ENCODE results near the gene WBP1. TPM values are rescaled to one million over a fixed set of nuclear protein-coding genes. Genes with fewer than 3 reads are reported as not detected.
A peak's percentile ranks its signal among the peaks of the same experiment; 100 is the strongest.

The WBP1 gene
- total and polyA plus RNA-seq, 2 experiments from 2014 or later, result 66.5 to 87.5 TPM

GRCh38 chr2:74448771-74449170 is 9.5 kb upstream of the WBP1 start:
- Histone ChIP-seq H3K9me2 (replicated peaks; ENCODE audit: insufficient read depth) (no peaks in the 10 kb centered on the region), H3K27me3 (no peaks in the 10 kb centered on the region), H3K27ac (no peak overlapping the region), H3K79me2 (no peaks in the 10 kb centered on the region), H4K20me1 (ENCODE audit: insufficient read depth, poor library complexity, severe bottlenecking) (no peaks in the 10 kb centered on the region), H3K4me3 (no peak overlapping the region), H2AFZ (no peak overlapping the region), H3K4me1 (ENCODE audit: insufficient read depth) (peaks cover 8% of the 10 kb centered on the region), H3K4me2 (no peak overlapping the region), H3K9me3 (ENCODE audit: low read depth) (no peaks in the 10 kb centered on the region), H3K36me3 (replicated peaks; ENCODE audit: insufficient read depth, low read depth) (no peaks in the 10 kb centered on the region)
- no peak for DNase-seq (ENCODE audit: low spot score)
- WGBS (ENCODE audit: low lambda C conversion rate, missing lambda C conversion rate), result 88% methylated on average over 2 of the region's 2 CpGs
- TF ChIP-seq CTCF (IDR thresholded peaks at IDR 0.05; ENCODE audit: poor library complexity), result no peak
- no peak for TF ChIP-seq EZH2 (IDR thresholded peaks at IDR 0.05; ENCODE audit: borderline replicate concordance)
- TF ChIP-seq EZH2phosphoT487 (IDR thresholded peaks at IDR 0.05; ENCODE audit: low read depth, severe bottlenecking, unreplicated experiment), result no peak

DNA sequence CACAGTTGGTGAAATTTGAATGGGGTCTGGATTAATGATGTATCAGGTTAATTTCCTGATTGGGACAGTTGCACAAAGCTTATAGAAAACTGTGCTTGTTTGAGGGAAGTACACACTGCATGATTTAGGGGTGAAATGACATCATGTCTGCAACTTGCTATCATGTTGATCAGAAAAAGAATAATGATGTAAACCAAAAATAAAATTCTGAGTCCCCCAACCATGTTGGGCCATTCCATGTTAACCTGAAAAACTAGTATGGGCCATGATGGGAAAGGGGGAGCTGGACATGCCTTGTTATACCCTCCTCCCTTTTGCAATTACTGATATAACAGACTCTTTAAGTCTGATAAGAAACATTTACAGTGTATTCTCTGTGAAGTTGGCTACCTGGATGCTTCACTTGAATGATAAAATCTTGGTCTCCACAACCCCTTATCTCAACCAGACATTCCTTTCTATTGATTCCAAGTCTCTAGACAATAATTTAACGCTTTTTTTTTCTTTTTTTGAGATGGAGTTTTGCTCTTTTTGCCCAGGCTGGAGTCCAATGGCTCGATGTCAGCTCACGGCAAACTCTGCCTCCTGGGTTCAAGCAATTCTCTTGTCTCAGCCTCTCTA is 7.6 kb upstream of the WBP1 start:
- Histone ChIP-seq H3K4me2 (no peak overlapping the region), H3K4me1 (ENCODE audit: insufficient read depth) (peaks cover 8% of the 10 kb centered on the region), H3K4me3 (no peak overlapping the region), H3K79me2 (peaks cover 6% of the 10 kb centered on the region), H3K9me3 (ENCODE audit: low read depth) (no peaks in the 10 kb centered on the region), H3K36me3 (replicated peaks; ENCODE audit: insufficient read depth, low read depth) (no peaks in the 10 kb centered on the region), H2AFZ (no peak overlapping the region), H3K27ac (no peak overlapping the region), H4K20me1 (ENCODE audit: insufficient read depth, poor library complexity, severe bottlenecking) (no peaks in the 10 kb centered on the region), H3K9me2 (replicated peaks; ENCODE audit: insufficient read depth) (no peaks in the 10 kb centered on the region), H3K27me3 (no peaks in the 10 kb centered on the region)
- 74% methylated on average over 3 of the region's 3 CpGs for WGBS (ENCODE audit: low lambda C conversion rate, missing lambda C conversion rate)
- DNase-seq (ENCODE audit: low spot score), result no peak
- TF ChIP-seq EZH2phosphoT487 (IDR thresholded peaks at IDR 0.05; ENCODE audit: low read depth, severe bottlenecking, unreplicated experiment) (no peak), CTCF (IDR thresholded peaks at IDR 0.05; ENCODE audit: poor library complexity) (no peak), EZH2 (IDR thresholded peaks at IDR 0.05; ENCODE audit: borderline replicate concordance) (no peak)

DNA sequence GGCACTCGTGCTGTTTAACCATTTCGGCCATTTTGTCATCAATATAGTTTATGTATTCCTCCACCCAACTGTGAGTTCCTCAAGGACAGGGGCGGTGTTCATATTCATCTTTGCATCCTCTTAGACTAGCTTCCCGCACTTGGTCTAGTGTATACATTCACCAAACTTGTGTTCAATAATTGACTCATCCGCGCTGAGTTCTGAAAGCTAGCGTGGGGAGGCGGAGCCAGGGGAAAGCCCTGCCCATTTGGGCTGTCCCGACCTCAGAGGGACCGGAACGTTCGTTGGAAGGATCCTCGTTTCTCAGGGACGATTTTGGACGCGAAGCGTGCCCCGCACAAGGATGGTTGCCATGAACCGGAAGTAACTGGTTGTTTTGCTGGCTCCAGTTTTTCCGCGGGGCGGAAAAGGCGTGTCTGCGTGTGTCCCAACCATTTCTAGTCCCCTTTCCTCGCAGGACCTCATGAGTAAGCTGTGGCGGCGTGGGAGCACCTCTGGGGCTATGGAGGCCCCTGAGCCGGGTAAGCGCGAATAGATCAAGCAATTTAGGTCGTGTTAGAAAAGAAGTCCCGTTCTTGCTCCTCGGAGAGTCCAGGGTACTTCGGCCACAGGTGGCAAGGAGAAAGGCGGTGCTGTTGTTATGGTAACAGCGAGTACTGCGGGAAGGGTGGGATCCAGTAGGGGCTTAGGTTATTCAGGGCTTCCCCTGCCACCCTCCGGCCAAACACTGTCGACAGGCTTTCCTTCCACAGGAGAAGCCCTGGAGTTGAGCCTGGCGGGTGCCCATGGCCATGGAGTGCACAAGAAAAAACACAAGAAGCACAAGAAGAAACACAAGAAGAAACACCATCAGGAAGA is 3.4 kb upstream of the WBP1 start, which contains the start of gene INO80B:
INO80B (plus strand) TSS at position 434 of the 858 bp plus-strand sequence; CDS start at position 464, 30 bp downstream.
- Histone ChIP-seq H2AFZ (peak within 1 kb of the TSS; percentile 46), H4K20me1 (ENCODE audit: insufficient read depth, poor library complexity, severe bottlenecking) (no peaks in the 10 kb centered on the region), H3K9me3 (ENCODE audit: low read depth) (no peaks in the 10 kb centered on the region), H3K36me3 (replicated peaks; ENCODE audit: insufficient read depth, low read depth) (no peaks in the 10 kb centered on the region), H3K79me2 (peaks cover 25% of the 10 kb centered on the region), H3K9me2 (replicated peaks; ENCODE audit: insufficient read depth) (no peaks in the 10 kb centered on the region), H3K27me3 (no peaks in the 10 kb centered on the region), H3K4me2 (peak within 1 kb of the TSS; percentile 82), H3K4me3 (peak within 1 kb of the TSS; percentile 42), H3K4me1 (ENCODE audit: insufficient read depth) (peaks cover 15% of the 10 kb centered on the region), H3K27ac (no peak within 1 kb of the TSS)
- 2% methylated on average over 40 of the region's 40 CpGs for WGBS (ENCODE audit: low lambda C conversion rate, missing lambda C conversion rate)
- TF ChIP-seq EZH2 (IDR thresholded peaks at IDR 0.05; ENCODE audit: borderline replicate concordance) (no peak), CTCF (IDR thresholded peaks at IDR 0.05; ENCODE audit: poor library complexity) (no peak), EZH2phosphoT487 (IDR thresholded peaks at IDR 0.05; ENCODE audit: low read depth, severe bottlenecking, unreplicated experiment) (no peak)
- DNase-seq (ENCODE audit: low spot score), result peak; percentile 97
